B cell (primary cell): Measurements from ENCODE around the gene SNRNP27. TPM values are rescaled to one million over a fixed set of nuclear protein-coding genes. Genes with fewer than 3 reads are reported as not detected.

Experiments used
- ATAC-seq: fragments of 200-7000 bp; cut with Tn5 transposase; one replicate; pipeline ENCODE4 v1.10.0; 2021; ENCODE audit warnings: low read depth, mild to moderate bottlenecking, moderate number of reproducible peaks, moderate library complexity
- CTCF ChIA-PET: fragments of 350-600 bp; sonication (Branson Sonifier 250); formaldehyde crosslinking; loops from one replicate; lab custom pipeline; 2021; ENCODE audit warnings: antibody characterized with exemption, inconsistent platforms; lab: Charles Lee
- POLR2A ChIA-PET: fragments of 350-600 bp; sonication (Branson Sonifier 250); formaldehyde crosslinking; loops from one replicate; lab custom pipeline; 2021; ENCODE audit warnings: antibody characterized with exemption; lab: Charles Lee
- DNase-seq: peaks from one replicate; pipeline ENCODE4 v3.0.0; 2013
- H2AFZ ChIP-seq: 2 replicates; pipeline ENCODE4 v1.6.1; 2012; ENCODE audit warnings: mild to moderate bottlenecking, low read depth, low read length; ENCODE audit not compliant: insufficient read depth, poor library complexity, severe bottlenecking
- H3K27ac ChIP-seq, 2 donors: 1 replicate in 1 of 2; 2 replicates in 1 of 2; pipeline ENCODE4 v1.5.1; 2012 to 2013; ENCODE audit warnings: low read length in 2 of 2, mild to moderate bottlenecking in 2 of 2, moderate library complexity in 1 of 2
- H3K27me3 ChIP-seq, 4 experiments: fragments of 200-600 bp in 1 of 4; sonication (generic) in 1 of 4; replicated peaks in 1 of 4; 1 replicate in 2 of 4; 2 replicates in 2 of 4; pipeline versions ENCODE4 v1.6.1 to v1.7.0; 2013 to 2016; ENCODE audit warnings: low read length in 3 of 4, mild to moderate bottlenecking in 2 of 4, mixed read lengths in 1 of 4, moderate library complexity in 1 of 4; ENCODE audit not compliant: insufficient read depth in 4 of 4, control insufficient read depth in 3 of 4; ENCODE audit errors: control extremely low read depth in 1 of 4
- H3K36me3 ChIP-seq, 2 experiments: replicated peaks in 1 of 2; 1 replicate in 1 of 2; 2 replicates in 1 of 2; pipeline versions ENCODE4 v1.6.1 to v1.7.1; 2013; ENCODE audit warnings: low read length in 1 of 2; ENCODE audit not compliant: insufficient read depth in 2 of 2, control insufficient read depth in 1 of 2; ENCODE audit errors: control extremely low read depth in 1 of 2, extremely low read depth in 1 of 2
- H3K4me1 ChIP-seq, 2 donors: fragments of 200-600 bp in 1 of 2; sonication (generic) in 1 of 2; 1 replicate in 1 of 2; 2 replicates in 1 of 2; pipeline versions ENCODE4 v1.5.1 to v1.6.1; 2013 to 2017; ENCODE audit warnings: low read length in 2 of 2; ENCODE audit not compliant: control insufficient read depth in 2 of 2, insufficient read depth in 2 of 2
- H3K4me2 ChIP-seq: replicated peaks from 2 replicates; pipeline ENCODE3; 2012; ENCODE audit warnings: mild to moderate bottlenecking, low read depth, low read length; ENCODE audit not compliant: poor library complexity, severe bottlenecking
- H3K4me3 ChIP-seq, 5 experiments: fragments of 200-600 bp in 1 of 5; sonication (generic) in 1 of 5; 1 replicate in 3 of 5; 2 replicates in 2 of 5; pipeline versions ENCODE4 v1.5.1 to v1.7.0; 2011 to 2016; ENCODE audit warnings: low read length in 4 of 5, mild to moderate bottlenecking in 4 of 5, low read depth in 2 of 5, control low read depth in 1 of 5, moderate library complexity in 1 of 5; ENCODE audit not compliant: insufficient read depth in 1 of 5; ENCODE audit errors: control extremely low read depth in 1 of 5, extremely low read depth in 1 of 5
- H3K79me2 ChIP-seq: fragments of 200-600 bp; sonication (generic); one replicate; pipeline ENCODE4 v1.6.0; 2016; ENCODE audit warnings: low read length; ENCODE audit not compliant: control insufficient read depth, insufficient read depth
- H3K9ac ChIP-seq: fragments of 200-600 bp; sonication (generic); 2 replicates; pipeline ENCODE4 v1.6.1; 2017; ENCODE audit warnings: mild to moderate bottlenecking, low read length, moderate library complexity
- H3K9me3 ChIP-seq, 3 donors: one replicate each; pipeline versions ENCODE4 v1.6.1 to v1.7.1; 2013; ENCODE audit warnings: low read length in 2 of 3; ENCODE audit not compliant: control insufficient read depth in 2 of 3, insufficient read depth in 1 of 3; ENCODE audit errors: control extremely low read depth in 1 of 3
- H4K20me1 ChIP-seq: 2 replicates; pipeline ENCODE4 v1.6.0; 2012; ENCODE audit warnings: mild to moderate bottlenecking, low read length; ENCODE audit not compliant: insufficient read depth, control insufficient read depth, poor library complexity, severe bottlenecking
- H3K27ac Mint-ChIP-seq: one replicate; pipeline ENCODE4 v1.8.0; 2021; ENCODE audit warnings: mixed read lengths
- H3K27me3 Mint-ChIP-seq: one replicate; pipeline ENCODE4 v1.8.0; 2021; ENCODE audit warnings: mixed read lengths
- H3K4me1 Mint-ChIP-seq: one replicate; pipeline ENCODE4 v1.8.0; 2021; ENCODE audit warnings: mixed read lengths
- H3K4me3 Mint-ChIP-seq: one replicate; pipeline ENCODE4 v1.8.0; 2021; ENCODE audit warnings: mixed read lengths
- H3K9me3 Mint-ChIP-seq: one replicate; pipeline ENCODE4 v1.8.0; 2022; ENCODE audit warnings: mixed read lengths; ENCODE audit not compliant: insufficient read depth
- CTCF ChIP-seq: fragments of 200-600 bp; IDR thresholded peaks from one replicate; pipeline ENCODE4 v1.8.0; 2022; ENCODE audit warnings: antibody characterized with exemption, mild to moderate bottlenecking
- EZH2 ChIP-seq: IDR thresholded peaks from 2 replicates; pipeline ENCODE4 v1.6.1; 2012; ENCODE audit warnings: borderline replicate concordance, low read depth, mild to moderate bottlenecking, moderate library complexity, low read length; ENCODE audit not compliant: insufficient read depth, poor library complexity, severe bottlenecking
- WGBS: methylation state at CpG from one replicate; pipeline ENCODE4 v1.1.5; 2013; ENCODE audit warnings: missing lambda C conversion rate; ENCODE audit not compliant: insufficient coverage; 5-methylcytosine and 5-hydroxymethylcytosine counted together
- intact Hi-C: fragments of 100-400 bp; cut with micrococcal nuclease; formaldehyde crosslinking; loops from one replicate; pipeline ENCODE4 v1.10.0; 2022
- polyA plus RNA-seq: library from polyadenylated mRNA; depleted of rRNA; stranded (reverse); fragments of >200 nt; gene quantifications from 2 replicates; pipeline ENCODE4 v1.2.3, GENCODE V29; 2012
- total RNA-seq, 2 donors: library from RNA; stranded (reverse); fragments of 120-200 nt in 1 of 2; gene quantifications; 1 replicate in 1 of 2; 2 replicates in 1 of 2; pipeline versions ENCODE4 v1.2.3 to v1.2.4, GENCODE V29; 2013 to 2022

Gene SNRNP27
- total and polyA plus RNA-seq, 2 donors (not counting 1 experiment from before 2014, with no cell fraction given), result 20.5 to 54.8 TPM

- H3K4me1 Mint-ChIP-seq, result peaks cover 7% of the 10 kb centered on the region
- ATAC-seq (no peak), DNase-seq (no peak)
- H3K27me3 ChIP-seq, result no peaks in the 10 kb centered on the region
- no peak overlapping the region for H3K27ac ChIP-seq
- 100% methylated on average over 2 of the region's 4 CpGs for WGBS
- intact Hi-C loops, result no loop called here
- H3K4me2 ChIP-seq, result no peak overlapping the region
- ChIA-PET CTCF (interaction anchor here (1.5 kb wide), 1 partner anchor 124 kb away, joined by 4 read pairs; no protein-coding TSS in a partner anchor), POLR2A (no interaction called here)
- H3K79me2 ChIP-seq, result no peaks in the 10 kb centered on the region
- H3K9me3 Mint-ChIP-seq, result no peaks in the 10 kb centered on the region
- H3K4me1 ChIP-seq, result peaks cover 0 to 8% of the 10 kb centered on the region in 2 donors
- no peaks in the 10 kb centered on the region for H3K9me3 ChIP-seq
- peaks cover 0 to 8% of the 10 kb centered on the region in 2 experiments for H3K36me3 ChIP-seq
- no peak overlapping the region for H3K9ac ChIP-seq
- H3K27ac Mint-ChIP-seq, result no peak overlapping the region
- H4K20me1 ChIP-seq, result no peaks in the 10 kb centered on the region
- no peaks in the 10 kb centered on the region for H3K27me3 Mint-ChIP-seq
- no peak overlapping the region for H3K4me3 Mint-ChIP-seq
- H2AFZ ChIP-seq, result no peak overlapping the region
- TF ChIP-seq EZH2 (no peak), CTCF (no peak)
- no peak overlapping the region for H3K4me3 ChIP-seq
Measured at GRCh38 chr2:69947325-69947931, 53.7 kb downstream of the SNRNP27 start.

GRCh38 chr2:69948032-69948962, 54.5 kb downstream of the SNRNP27 start:
- H3K9me3 ChIP-seq, result no peaks in the 10 kb centered on the region
- H2AFZ ChIP-seq, result no peak overlapping the region
- no peak overlapping the region for H3K4me2 ChIP-seq
- H3K4me3 ChIP-seq, result no peak overlapping the region
- POLR2A ChIA-PET, result no interaction called here
- intact Hi-C loops, result no loop called here
- ATAC-seq (no peak), DNase-seq (no peak)
- Mint-ChIP-seq H3K4me3 (no peak overlapping the region), H3K4me1 (peaks cover 7% of the 10 kb centered on the region), H3K27me3 (peaks cover 3% of the 10 kb centered on the region), H3K9me3 (no peaks in the 10 kb centered on the region), H3K27ac (no peak overlapping the region)
- no peak overlapping the region for H3K27ac ChIP-seq
- WGBS, result 69% methylated on average over 34 of the region's 35 CpGs
- H3K36me3 ChIP-seq, result peaks cover 0 to 3% of the 10 kb centered on the region in 2 experiments
- no peak for TF ChIP-seq EZH2
- TF ChIP-seq CTCF, result no peak
- H3K9ac ChIP-seq, result no peak overlapping the region
- no peaks in the 10 kb centered on the region for H3K27me3 ChIP-seq
- H3K79me2 ChIP-seq, result no peaks in the 10 kb centered on the region
- H3K4me1 ChIP-seq, result peaks cover 0 to 8% of the 10 kb centered on the region in 2 donors
- H4K20me1 ChIP-seq, result no peaks in the 10 kb centered on the region
- CTCF ChIA-PET, result interaction anchor here (1.5 kb wide), 1 partner anchor 123 kb away, joined by 4 read pairs; no protein-coding TSS in a partner anchor
